IMR-90 (cell line): ENCODE results near the gene C20orf144. TPM values are rescaled to one million over a fixed set of nuclear protein-coding genes. Genes with fewer than 3 reads are reported as not detected.

ENCODE experiments used
- ATAC-seq: fragments of 200-7000 bp; cut with Tn5 transposase; 2 replicates; pipeline ENCODE4 v1.9.1; 2020; ENCODE audit warnings: low read depth, mild to moderate bottlenecking, moderate library complexity
- BruUV-seq: library from RNA; stranded (reverse); fragments of 400-500 nt; replicated peaks from 2 replicates; lab custom pipeline; 2021; lab: Mats Ljungman, UMichigan
- CTCF ChIA-PET: fragments of 300-600 bp; formaldehyde crosslinking; extraction: SDS; loops from one replicate; lab custom pipeline; 2021; ENCODE audit warnings: antibody characterized with exemption; lab: Yijun Ruan, JAX
- POLR2A ChIA-PET: fragments of 300-600 bp; sonication (Branson Sonifier 250); formaldehyde crosslinking; loops from one replicate; lab custom pipeline; 2022; ENCODE audit warnings: antibody characterized with exemption; ENCODE audit not compliant: unreplicated experiment; lab: Charles Lee
- DNase-seq: peaks from one replicate; pipeline ENCODE4 v3.0.0; 2013
- H2AFZ ChIP-seq: replicated peaks from 2 replicates; pipeline ENCODE3; 2013; ENCODE audit warnings: low read length, mild to moderate bottlenecking; ENCODE audit not compliant: poor library complexity
- H2AK5ac ChIP-seq: 2 replicates; pipeline ENCODE4 v1.6.1; 2013; ENCODE audit warnings: low read depth, low read length, inconsistent platforms
- H2AK9ac ChIP-seq: replicated peaks from 2 replicates; pipeline ENCODE3; 2013; ENCODE audit warnings: mild to moderate bottlenecking, low read depth, low read length, moderate library complexity; ENCODE audit not compliant: poor library complexity
- H2BK120ac ChIP-seq: 2 replicates; pipeline ENCODE4 v1.6.1; 2013; ENCODE audit warnings: low read depth, low read length, inconsistent platforms
- H2BK15ac ChIP-seq: 3 replicates; pipeline ENCODE4 v1.6.1; 2013; ENCODE audit warnings: low read depth, low read length, inconsistent platforms
- H2BK20ac ChIP-seq: 2 replicates; pipeline ENCODE4 v1.6.1; 2013; ENCODE audit warnings: low read depth, mild to moderate bottlenecking, inconsistent platforms, low read length, moderate library complexity
- H2BK5ac ChIP-seq: 2 replicates; pipeline ENCODE4 v1.6.1; 2013; ENCODE audit warnings: mild to moderate bottlenecking, low read depth, low read length, inconsistent platforms; ENCODE audit not compliant: poor library complexity, severe bottlenecking
- H3K14ac ChIP-seq: replicated peaks from 2 replicates; pipeline ENCODE4 v1.6.1; 2013; ENCODE audit warnings: low read depth, low read length, inconsistent platforms
- H3K18ac ChIP-seq: 2 replicates; pipeline ENCODE4 v1.6.1; 2013; ENCODE audit warnings: low read depth, low read length, control low read depth
- H3K23ac ChIP-seq: 2 replicates; pipeline ENCODE4 v1.6.1; 2013; ENCODE audit warnings: low read depth, low read length, inconsistent platforms
- H3K27ac ChIP-seq: 2 replicates; pipeline ENCODE4 v1.5.1; 2013; ENCODE audit warnings: mild to moderate bottlenecking, control low read depth, low read length; ENCODE audit not compliant: insufficient read depth
- H3K27me3 ChIP-seq: 2 replicates; pipeline ENCODE4 v1.6.1; 2013; ENCODE audit warnings: low read length; ENCODE audit not compliant: control insufficient read depth, insufficient read depth
- H3K36me3 ChIP-seq: 2 replicates; pipeline ENCODE4 v1.6.1; 2013; ENCODE audit warnings: low read length, mixed read lengths; ENCODE audit not compliant: control insufficient read depth, insufficient read depth
- H3K4ac ChIP-seq: 2 replicates; pipeline ENCODE4 v1.6.1; 2013; ENCODE audit warnings: low read depth, low read length, inconsistent platforms
- H3K4me1 ChIP-seq: 2 replicates; pipeline ENCODE4 v1.6.1; 2013; ENCODE audit warnings: low read length, mixed read lengths; ENCODE audit not compliant: control insufficient read depth, insufficient read depth
- H3K4me2 ChIP-seq: 2 replicates; pipeline ENCODE4 v1.6.1; 2013; ENCODE audit warnings: low read depth, mild to moderate bottlenecking, control low read depth, low read length, moderate library complexity
- H3K4me3 ChIP-seq: 2 replicates; pipeline ENCODE4 v1.5.1; 2013; ENCODE audit warnings: low read depth, mild to moderate bottlenecking, control low read depth, low read length, moderate library complexity; ENCODE audit not compliant: insufficient read depth
- H3K56ac ChIP-seq: 2 replicates; pipeline ENCODE4 v1.6.1; 2013; ENCODE audit warnings: low read length, inconsistent platforms; ENCODE audit not compliant: insufficient read depth; ENCODE audit errors: extremely low read depth
- H3K79me1 ChIP-seq, 2 experiments: 2 replicates each; pipeline ENCODE4 v1.6.1; 2013; ENCODE audit warnings: low read length in 2 of 2, inconsistent platforms in 1 of 2, low read depth in 1 of 2
- H3K9ac ChIP-seq: 2 replicates; pipeline ENCODE4 v1.6.1; 2013; ENCODE audit warnings: low read depth, low read length, control low read depth
- H3K9me1 ChIP-seq: 2 replicates; pipeline ENCODE4 v1.6.1; 2013; ENCODE audit warnings: low read length, inconsistent platforms; ENCODE audit not compliant: insufficient read depth
- H3K9me3 ChIP-seq: 2 replicates; pipeline ENCODE4 v1.6.1; 2013; ENCODE audit warnings: low read length; ENCODE audit not compliant: control insufficient read depth, insufficient read depth
- H4K20me1 ChIP-seq: 2 replicates; pipeline ENCODE4 v1.6.1; 2013; ENCODE audit warnings: low read length, inconsistent platforms; ENCODE audit not compliant: insufficient read depth
- H4K5ac ChIP-seq: 2 replicates; pipeline ENCODE4 v1.6.1; 2013; ENCODE audit warnings: mild to moderate bottlenecking, low read depth, low read length, control low read depth
- H4K8ac ChIP-seq, 2 experiments: 2 replicates each; pipeline ENCODE4 v1.6.1; 2013; ENCODE audit warnings: low read depth in 2 of 2, low read length in 2 of 2, control low read depth in 1 of 2, inconsistent platforms in 1 of 2
- H4K91ac ChIP-seq: 2 replicates; pipeline ENCODE4 v1.6.1; 2013; ENCODE audit warnings: low read depth, low read length, inconsistent platforms; ENCODE audit not compliant: insufficient read depth
- CHD1 ChIP-seq: IDR thresholded peaks from 2 replicates; pipeline ENCODE4 v1.6.1; 2012; ENCODE audit warnings: low read depth, low read length, improper control_type of control experiment
- FOS ChIP-seq: fragments of 150-350 bp; IDR thresholded peaks from 2 replicates; pipeline ENCODE4 v1.6.1; 2016; ENCODE audit warnings: low read depth, low read length
- MAFK ChIP-seq: IDR thresholded peaks from 2 replicates; pipeline ENCODE4 v1.6.1; 2012; ENCODE audit warnings: low read depth, low read length, improper control_type of control experiment
- MAZ ChIP-seq: IDR thresholded peaks from 2 replicates; pipeline ENCODE4 v1.6.1; 2012; ENCODE audit warnings: low read depth, mild to moderate bottlenecking, low read length, improper control_type of control experiment, moderate library complexity, borderline replicate concordance
- MXI1 ChIP-seq: IDR thresholded peaks from 2 replicates; pipeline ENCODE4 v1.6.1; 2012; ENCODE audit warnings: low read depth, mild to moderate bottlenecking, low read length, moderate library complexity, borderline replicate concordance
- POLR2A ChIP-seq: IDR thresholded peaks from 2 replicates; pipeline ENCODE4 v1.6.1; 2012; ENCODE audit warnings: mild to moderate bottlenecking, low read depth, low read length
- RAD21 ChIP-seq: IDR thresholded peaks from 2 replicates; pipeline ENCODE4 v1.6.1; 2012; ENCODE audit warnings: low read length, improper control_type of control experiment
- RFX5 ChIP-seq: IDR thresholded peaks from 2 replicates; pipeline ENCODE4 v1.8.0; 2012; ENCODE audit warnings: low read depth, mild to moderate bottlenecking, low read length, moderate library complexity
- WGBS, 2 experiments: methylation state at CpG; one replicate each; pipeline versions ENCODE4 v1.1.5 to v1.1.7; 2013; ENCODE audit warnings: missing lambda C conversion rate in 2 of 2; ENCODE audit not compliant: insufficient read length in 1 of 2; ENCODE audit errors: extremely low coverage in 2 of 2; 5-methylcytosine and 5-hydroxymethylcytosine counted together
- dilution Hi-C: fragments of 300-500 bp; cut with HindIII; formaldehyde crosslinking; loops from one replicate; pipeline ENCODE4 v1.14.3; 2018; ENCODE audit warnings: low sequenced_read_pairs; ENCODE audit not compliant: unreplicated experiment
- in situ Hi-C: fragments of 300-500 bp; cut with MboI; formaldehyde crosslinking; loops from 3 replicates; pipeline ENCODE4 v1.14.3; 2019; ENCODE audit warnings: low sequenced_read_pairs, inconsistent platforms, mixed read lengths
- intact Hi-C: fragments of 100-400 bp; cut with micrococcal nuclease; formaldehyde crosslinking; loops from 2 replicates; pipeline ENCODE4 v1.10.0; 2022
- polyA plus RNA-seq, 3 experiments: library from polyadenylated mRNA; depleted of rRNA; stranded (reverse); fragments of >200 nt; gene quantifications; 2 replicates each; pipeline ENCODE4 v1.2.3, GENCODE V29; 2012; ENCODE audit warnings: low replicate concordance in 1 of 3
- total RNA-seq: library from RNA; depleted of rRNA; stranded (reverse); fragments of >200 nt; gene quantifications from 2 replicates; pipeline ENCODE4 v1.2.3, GENCODE V29; 2012
- TF ChIP-seq, protein P1 (sequence below): fragments of 150-350 bp; IDR thresholded peaks from 2 replicates; pipeline ENCODE4 v1.6.1; 2017; ENCODE audit warnings: mild to moderate bottlenecking, antibody characterized with exemption, low read length, low read depth

C20orf144 gene
- total and polyA plus RNA-seq, 2 of the 4 experiments (the other 2 are of a cell fraction), result under 0.01 to 0.19 TPM

DNA sequence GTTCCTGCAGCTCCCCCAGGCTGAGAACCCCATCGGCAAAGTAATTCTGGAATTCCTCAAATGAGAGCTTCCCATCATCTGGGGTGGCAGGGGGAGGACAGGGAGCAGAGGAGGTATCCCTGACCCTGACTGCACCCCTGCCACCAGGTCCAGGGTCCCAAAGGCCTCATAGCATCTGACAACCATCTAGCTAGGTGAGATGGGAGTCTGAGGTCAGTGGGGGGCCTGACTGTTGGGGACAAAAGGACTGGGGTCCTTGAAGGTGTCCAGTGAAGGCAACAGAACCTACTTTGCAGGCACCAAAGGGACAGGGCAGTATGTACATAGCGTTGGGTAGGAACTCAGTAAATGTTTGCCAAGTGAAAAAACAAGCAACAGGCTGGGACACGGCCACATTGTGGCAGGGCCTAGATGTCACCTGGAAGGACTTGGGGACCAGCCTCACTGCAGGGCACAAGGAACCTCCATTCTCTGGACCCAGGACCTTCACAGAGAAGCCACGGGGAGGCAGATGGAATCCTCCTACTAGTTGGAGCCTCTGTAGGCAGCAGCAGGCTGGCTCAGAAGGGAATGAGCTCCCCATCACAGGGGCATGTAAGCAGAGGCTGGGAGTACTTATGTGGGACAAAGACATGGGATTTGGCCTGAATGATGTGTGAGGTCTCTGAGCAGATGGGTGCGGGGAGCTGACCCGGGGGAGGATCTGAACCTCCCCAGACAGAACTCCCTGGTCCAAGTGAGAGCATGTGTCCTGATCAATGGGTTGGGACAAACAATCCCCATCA lies 8.8 kb downstream of the C20orf144 start:
- DNase-seq (no peak), ATAC-seq (no peak)
- dilution Hi-C loops, result no loop called here
- Histone ChIP-seq H3K9me3 (no peaks in the 10 kb centered on the region), H3K14ac (no peak overlapping the region), H2BK120ac (no peak overlapping the region), H2BK5ac (no peak overlapping the region), H3K36me3 (peaks cover 13% of the 10 kb centered on the region), H4K5ac (no peak overlapping the region), H2AK9ac (no peak overlapping the region), H3K9ac (no peak overlapping the region), H2BK15ac (no peak overlapping the region), H3K23ac (no peak overlapping the region), H3K9me1 (peaks cover 20% of the 10 kb centered on the region), H2BK20ac (no peak overlapping the region), H3K18ac (no peak overlapping the region), H4K91ac (no peak overlapping the region), H3K4me3 (no peak overlapping the region), H3K4me2 (no peak overlapping the region), H2AK5ac (no peak overlapping the region), H3K4me1 (peaks cover 35% of the 10 kb centered on the region), H3K27ac (no peak overlapping the region), H4K8ac (no peak overlapping the region), H3K79me1 (peaks cover 12 to 64% of the 10 kb centered on the region in 2 experiments; a peak in 3 of 4 replicates), H3K27me3 (no peaks in the 10 kb centered on the region), H2AFZ (peak overlapping the region; percentile 7), H3K4ac (no peak overlapping the region), H4K20me1 (peaks cover 22% of the 10 kb centered on the region; the same call in 1 of the 2 replicates), H3K56ac (no peak overlapping the region)
- 100% methylated on average over 1 of the region's 6 CpGs; no CpG with 5 or more reads in 1 of the 2 experiments for WGBS, 2 experiments
- TF ChIP-seq FOS (no peak), MXI1 (no peak), RAD21 (no peak), MAZ (no peak), MAFK (no peak), RFX5 (no peak), POLR2A (no peak), CHD1 (no peak)
- TF ChIP-seq, protein P1, sequence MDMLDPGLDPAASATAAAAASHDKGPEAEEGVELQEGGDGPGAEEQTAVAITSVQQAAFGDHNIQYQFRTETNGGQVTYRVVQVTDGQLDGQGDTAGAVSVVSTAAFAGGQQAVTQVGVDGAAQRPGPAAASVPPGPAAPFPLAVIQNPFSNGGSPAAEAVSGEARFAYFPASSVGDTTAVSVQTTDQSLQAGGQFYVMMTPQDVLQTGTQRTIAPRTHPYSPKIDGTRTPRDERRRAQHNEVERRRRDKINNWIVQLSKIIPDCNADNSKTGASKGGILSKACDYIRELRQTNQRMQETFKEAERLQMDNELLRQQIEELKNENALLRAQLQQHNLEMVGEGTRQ, result no peak
- POLR2A ChIA-PET, result no interaction called here
- no TSS peak for BruUV-seq
- intact Hi-C loops, result no loop called here
- in situ Hi-C loops, result no loop called here
- CTCF ChIA-PET, result interaction anchor here (0.6 kb wide), 1 partner anchor 297 kb away, joined by 4 read pairs; no protein-coding TSS in a partner anchor
